ENCODE measurements around the gene SLC25A11.

SLC25A11 gene

DNA sequence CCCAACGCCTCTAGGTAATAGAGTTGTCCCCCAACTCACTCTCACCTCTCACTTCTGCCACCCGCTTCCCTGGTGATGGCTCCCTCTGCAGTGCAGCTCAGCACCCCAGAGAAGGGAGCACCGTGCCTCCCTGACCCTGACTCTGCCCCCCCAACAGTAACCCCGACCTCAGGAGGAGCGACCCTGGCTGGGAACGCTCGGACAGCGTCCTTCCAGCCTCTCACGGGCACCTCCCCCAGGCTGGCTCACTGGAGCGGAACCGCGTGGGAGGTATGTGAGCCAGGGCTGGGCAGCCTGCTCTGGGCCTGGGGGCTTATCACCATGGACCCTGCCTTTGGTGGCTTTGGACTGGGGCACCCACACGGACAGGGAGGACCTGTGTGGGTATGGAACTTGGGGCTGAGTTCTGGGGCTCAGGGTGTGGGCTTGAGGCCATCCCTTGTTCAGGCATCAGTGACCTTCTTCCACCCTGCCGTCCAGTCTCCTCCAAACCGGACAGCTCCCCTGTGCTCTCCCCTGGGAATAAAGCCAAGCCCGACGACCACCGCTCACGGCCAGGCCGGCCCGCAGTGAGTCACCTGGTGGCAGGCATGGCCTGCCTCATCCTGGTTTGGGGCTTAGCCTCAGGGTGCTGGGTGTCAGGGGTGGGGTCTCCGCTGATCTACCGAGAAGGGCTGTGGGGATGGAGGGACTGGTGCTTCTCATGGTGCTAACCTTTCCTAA is 47.2 kb downstream of the SLC25A11 start:
- no peak for FAIRE-seq

DNA sequence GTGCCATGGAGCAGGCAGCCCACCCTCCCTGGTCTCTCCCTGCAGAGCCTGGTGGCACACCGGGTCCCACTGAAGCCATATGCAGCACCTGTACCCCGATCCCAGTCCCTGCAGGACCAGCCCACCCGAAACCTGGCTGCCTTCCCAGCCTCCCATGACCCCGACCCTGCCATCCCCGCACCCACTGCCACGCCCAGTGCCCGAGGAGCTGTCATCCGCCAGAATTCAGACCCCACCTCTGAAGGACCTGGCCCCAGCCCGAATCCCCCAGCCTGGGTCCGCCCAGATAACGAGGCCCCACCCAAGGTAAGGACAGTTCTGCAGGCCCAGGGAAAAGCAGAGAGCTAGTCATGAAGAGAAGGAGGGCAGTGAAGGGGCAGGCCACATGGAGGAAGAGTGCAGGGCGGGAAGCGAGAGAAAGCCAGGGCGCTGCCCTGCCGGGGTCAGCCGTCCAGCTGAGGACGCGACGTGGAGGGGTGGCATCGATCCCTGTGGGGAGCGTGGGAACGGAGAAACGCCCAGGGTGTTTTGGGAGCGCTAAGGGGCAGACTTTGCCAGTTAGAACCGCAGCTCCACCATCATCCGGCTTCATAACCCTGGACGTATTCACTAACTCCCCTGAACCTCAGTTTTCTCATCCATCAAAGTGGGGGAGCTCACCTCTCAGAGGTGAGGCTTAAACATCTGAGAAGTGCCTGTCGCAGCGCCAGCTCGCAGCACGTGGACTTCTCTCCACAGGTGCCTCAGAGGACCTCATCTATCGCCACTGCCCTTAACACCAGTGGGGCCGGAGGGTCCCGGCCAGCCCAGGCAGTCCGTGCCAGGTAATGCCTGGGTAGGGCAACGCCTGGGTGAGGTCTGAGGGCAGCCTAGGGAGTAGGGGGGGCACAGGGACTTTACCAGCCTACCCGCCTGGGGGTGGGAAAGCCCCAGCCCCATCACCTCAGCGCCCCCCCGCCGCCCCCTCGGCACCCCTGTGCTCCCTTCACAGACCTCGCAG is 48.1 kb downstream of the SLC25A11 start:
- no peak for FAIRE-seq

DNA sequence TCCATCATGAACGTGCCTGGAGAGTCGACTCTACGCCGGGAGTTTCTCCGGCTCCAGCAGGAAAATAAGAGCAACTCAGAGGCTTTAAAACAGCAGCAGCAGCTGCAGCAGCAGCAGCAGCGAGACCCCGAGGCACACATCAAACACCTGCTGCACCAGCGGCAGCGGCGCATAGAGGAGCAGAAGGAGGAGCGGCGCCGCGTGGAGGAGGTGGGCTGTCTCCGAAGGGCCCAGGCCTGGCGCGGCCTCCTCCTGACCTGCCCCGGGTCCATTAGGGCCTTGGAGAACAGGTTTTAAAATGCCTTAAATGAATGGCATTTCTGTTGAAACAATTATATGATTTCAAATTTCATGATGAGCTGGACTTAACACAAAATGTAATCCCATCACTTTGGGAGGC is 52.3 kb downstream of the SLC25A11 start:
- no peak for FAIRE-seq
